H1 (cell line): ENCODE data around the gene TBC1D22A. TPM values are rescaled to one million over a fixed set of nuclear protein-coding genes. Genes with fewer than 3 reads are reported as not detected.

Experiments
- CTCF ChIA-PET: fragments of 300-600 bp; sonication (Branson Sonifier 250); formaldehyde crosslinking; loops from one replicate; lab custom pipeline; 2021; ENCODE audit not compliant: partially characterized antibody; lab: Charles Lee
- POLR2A ChIA-PET: fragments of 300-600 bp; sonication (Branson Sonifier 250); formaldehyde crosslinking; loops from one replicate; lab custom pipeline; 2021; ENCODE audit warnings: inconsistent platforms; ENCODE audit not compliant: partially characterized antibody; lab: Charles Lee
- DNase-seq, 2 experiments: peaks; one replicate each; pipeline versions ENCODE4 v3.0.0 to v3.0.0-alpha.2; 2010 to 2022; ENCODE audit warnings: low spot score in 2 of 2, low read depth in 1 of 2, mixed read lengths in 1 of 2
- FAIRE-seq: peaks from 2 replicates; lab custom pipeline; 2011; peaks lifted over from hg19 to GRCh38; lab: Jason Lieb, UNC
- H2AFZ ChIP-seq: 2 replicates; pipeline ENCODE4 v1.8.1; 2012; ENCODE audit warnings: low read length, inconsistent platforms
- H2AK5ac ChIP-seq: 2 replicates; pipeline ENCODE4 v1.6.1; 2013; ENCODE audit warnings: low read depth, low read length
- H2BK120ac ChIP-seq: replicated peaks from 2 replicates; pipeline ENCODE3; 2013; ENCODE audit warnings: low read depth, low read length, inconsistent platforms
- H2BK12ac ChIP-seq: 2 replicates; pipeline ENCODE4 v1.6.1; 2013; ENCODE audit warnings: low read depth, low read length
- H2BK15ac ChIP-seq: 2 replicates; pipeline ENCODE4 v1.6.1; 2013; ENCODE audit warnings: low read length
- H2BK20ac ChIP-seq: 2 replicates; pipeline ENCODE4 v1.6.1; 2013; ENCODE audit warnings: low read length
- H2BK5ac ChIP-seq: 2 replicates; pipeline ENCODE4 v1.6.1; 2013; ENCODE audit warnings: low read depth, low read length
- H3K14ac ChIP-seq: 2 replicates; pipeline ENCODE4 v1.6.1; 2013; ENCODE audit warnings: inconsistent platforms; ENCODE audit not compliant: insufficient read length
- H3K18ac ChIP-seq: 2 replicates; pipeline ENCODE4 v1.6.1; 2013; ENCODE audit warnings: low read length; ENCODE audit errors: extremely low read depth
- H3K23ac ChIP-seq: 2 replicates; pipeline ENCODE4 v1.6.1; 2013; ENCODE audit warnings: inconsistent platforms; ENCODE audit not compliant: insufficient read length
- H3K23me2 ChIP-seq: 2 replicates; pipeline ENCODE4 v1.6.1; 2013; ENCODE audit warnings: low read depth, low read length
- H3K27ac ChIP-seq: 2 replicates; pipeline ENCODE4 v1.6.1; 2011; ENCODE audit warnings: low read depth, low read length, inconsistent platforms
- H3K27me3 ChIP-seq, 4 experiments: replicated peaks in 1 of 4; 1 replicate in 1 of 4; 2 replicates in 3 of 4; pipeline versions ENCODE4 v1.6.1 to v1.8.1; 2011 to 2013; ENCODE audit warnings: low read length in 3 of 4, mild to moderate bottlenecking in 3 of 4, inconsistent platforms in 2 of 4, mixed read lengths in 2 of 4, moderate library complexity in 1 of 4; ENCODE audit not compliant: control insufficient read depth in 3 of 4, insufficient read depth in 3 of 4; ENCODE audit errors: extremely low read depth in 1 of 4
- H3K36me3 ChIP-seq, 4 experiments: 2 replicates each; pipeline versions ENCODE4 v1.6.1 to v1.8.1; 2011 to 2013; ENCODE audit warnings: mild to moderate bottlenecking in 4 of 4, low read length in 3 of 4, moderate library complexity in 2 of 4, control low read depth in 1 of 4, inconsistent platforms in 1 of 4; ENCODE audit not compliant: insufficient read depth in 4 of 4, control insufficient read depth in 2 of 4
- H3K4ac ChIP-seq: replicated peaks from 2 replicates; pipeline ENCODE3; 2013; ENCODE audit warnings: low read length, low read depth, mixed read lengths, inconsistent platforms; ENCODE audit not compliant: insufficient read length
- H3K4me1 ChIP-seq, 4 experiments: replicated peaks in 1 of 4; 1 replicate in 1 of 4; 2 replicates in 3 of 4; pipeline versions ENCODE4 v1.6.1 to v1.8.1; 2011 to 2013; ENCODE audit warnings: low read length in 3 of 4, inconsistent platforms in 2 of 4, mixed read lengths in 1 of 4; ENCODE audit not compliant: insufficient read depth in 4 of 4, control insufficient read depth in 3 of 4
- H3K4me2 ChIP-seq, 2 experiments: 2 replicates each; pipeline versions ENCODE4 v1.6.1 to v1.8.1; 2011 to 2013; ENCODE audit warnings: low read depth in 2 of 2, low read length in 2 of 2, control low read depth in 1 of 2, inconsistent platforms in 1 of 2, mild to moderate bottlenecking in 1 of 2; ENCODE audit not compliant: insufficient read depth in 1 of 2
- H3K4me3 ChIP-seq, 4 experiments: fragments of 200-600, 300-600 bp in 1 of 4; sonication (generic), shearing (Covaris generic), sonication (Bioruptor Twin) in 1 of 4; 2 replicates each; pipeline versions ENCODE4 v1.5.1 to v1.8.1; 2011 to 2016; ENCODE audit warnings: low read length in 4 of 4, low read depth in 3 of 4, control low read depth in 2 of 4, inconsistent platforms in 2 of 4, mild to moderate bottlenecking in 2 of 4, mixed read lengths in 1 of 4, moderate library complexity in 1 of 4; ENCODE audit not compliant: insufficient read depth in 2 of 4; ENCODE audit errors: extremely low read depth in 1 of 4
- H3K56ac ChIP-seq: replicated peaks from 2 replicates; pipeline ENCODE3; 2013; ENCODE audit warnings: low read depth, mild to moderate bottlenecking, mixed read lengths, low read length, inconsistent platforms; ENCODE audit not compliant: insufficient read length
- H3K79me1 ChIP-seq: 2 replicates; pipeline ENCODE4 v1.6.1; 2013; ENCODE audit warnings: low read depth, low read length, control low read depth
- H3K79me2 ChIP-seq, 2 experiments: 2 replicates each; pipeline versions ENCODE4 v1.6.1 to v1.8.1; 2012 to 2013; ENCODE audit warnings: low read length in 2 of 2, mild to moderate bottlenecking in 2 of 2, inconsistent platforms in 1 of 2; ENCODE audit not compliant: insufficient read depth in 2 of 2, control insufficient read depth in 1 of 2
- H3K9ac ChIP-seq, 4 experiments: replicated peaks in 1 of 4; 1 replicate in 1 of 4; 2 replicates in 3 of 4; pipeline versions ENCODE4 v1.6.1 to v1.8.1; 2011 to 2013; ENCODE audit warnings: low read depth in 3 of 4, low read length in 3 of 4, control low read depth in 2 of 4, mild to moderate bottlenecking in 2 of 4, moderate library complexity in 2 of 4, inconsistent platforms in 1 of 4; ENCODE audit errors: extremely low read depth in 1 of 4
- H3K9me3 ChIP-seq, 2 experiments: 2 replicates each; pipeline versions ENCODE4 v1.6.1 to v1.8.1; 2012 to 2013; ENCODE audit warnings: mild to moderate bottlenecking in 2 of 2, moderate library complexity in 2 of 2, control low read depth in 1 of 2, inconsistent platforms in 1 of 2, low read depth in 1 of 2, low read length in 1 of 2, mixed read lengths in 1 of 2; ENCODE audit not compliant: insufficient read depth in 2 of 2
- H4K20me1 ChIP-seq, 2 experiments: replicated peaks in 1 of 2; 2 replicates each; pipeline versions ENCODE3 to v1.8.1; 2011 to 2013; ENCODE audit warnings: inconsistent platforms in 2 of 2, low read length in 2 of 2, mild to moderate bottlenecking in 1 of 2; ENCODE audit not compliant: insufficient read depth in 2 of 2, control insufficient read depth in 1 of 2
- H4K5ac ChIP-seq: 2 replicates; pipeline ENCODE4 v1.6.1; 2013; ENCODE audit warnings: low read length, low read depth, mixed read lengths, inconsistent platforms; ENCODE audit not compliant: insufficient read length
- H4K8ac ChIP-seq: 2 replicates; pipeline ENCODE4 v1.8.0; 2013; ENCODE audit warnings: mild to moderate bottlenecking, moderate library complexity, low read length, inconsistent platforms; ENCODE audit not compliant: insufficient read depth; ENCODE audit errors: extremely low read depth
- H4K91ac ChIP-seq: replicated peaks from 2 replicates; pipeline ENCODE3; 2013; ENCODE audit warnings: low read length, mixed read lengths, inconsistent platforms; ENCODE audit not compliant: insufficient read length
- CEBPB ChIP-seq: IDR thresholded peaks from 2 replicates; pipeline ENCODE4 v1.6.1; 2012; ENCODE audit warnings: low read depth, low read length
- CHD1 ChIP-seq: IDR thresholded peaks from 2 replicates; pipeline ENCODE4 v1.6.1; 2012; ENCODE audit warnings: low read depth, low read length, improper control_type of control experiment
- EP300 ChIP-seq, 2 experiments: IDR thresholded peaks; 1 replicate in 1 of 2; 2 replicates in 1 of 2; pipeline ENCODE4 v1.6.1; 2011 to 2012; ENCODE audit warnings: low read depth in 2 of 2, low read length in 2 of 2, mild to moderate bottlenecking in 2 of 2, borderline replicate concordance in 1 of 2, inconsistent platforms in 1 of 2, moderate library complexity in 1 of 2
- HDAC2 ChIP-seq, 2 experiments: fragments of 300-600 bp in 1 of 2; sonication (generic) in 1 of 2; IDR thresholded peaks; 2 replicates each; pipeline ENCODE4 v1.6.1; 2011 to 2012; ENCODE audit warnings: low read depth in 2 of 2, low read length in 2 of 2, mild to moderate bottlenecking in 2 of 2, moderate library complexity in 2 of 2, borderline replicate concordance in 1 of 2, inconsistent platforms in 1 of 2
- TAF1 ChIP-seq: IDR thresholded peaks from 2 replicates; pipeline ENCODE4 v1.6.1; 2011; ENCODE audit warnings: mild to moderate bottlenecking, low read depth, low read length
- TBP ChIP-seq: IDR thresholded peaks from 2 replicates; pipeline ENCODE4 v1.6.1; 2011; ENCODE audit warnings: low read depth, low read length, improper control_type of control experiment
- TEAD4 ChIP-seq: IDR thresholded peaks from 2 replicates; pipeline ENCODE4 v1.6.1; 2012; ENCODE audit warnings: low read depth, low read length, inconsistent platforms, mixed read lengths
- WGBS, 2 experiments: shearing (Covaris generic) in 1 of 2; methylation state at CpG; one replicate each; pipeline versions ENCODE4 v1.1.6 to v1.1.7; 2013 to 2015; ENCODE audit warnings: low lambda C conversion rate in 2 of 2, mixed read lengths in 2 of 2, inconsistent platforms in 1 of 2, low coverage in 1 of 2, missing lambda C conversion rate in 1 of 2; ENCODE audit not compliant: insufficient replicate concordance in 2 of 2, insufficient coverage in 1 of 2, insufficient read length in 1 of 2; ENCODE audit errors: extremely low coverage in 1 of 2, missing lambda C conversion rate in 1 of 2; 5-methylcytosine and 5-hydroxymethylcytosine counted together
- polyA plus RNA-seq, 7 experiments: library from polyadenylated mRNA; depleted of rRNA in 3 of 7; stranded (reverse) in 5 of 7; unstranded in 2 of 7; fragments of >200 nt in 5 of 7; fragments of 200-250 nt in 2 of 7; gene quantifications; 1 replicate in 5 of 7; 2 replicates in 1 of 7; 4 replicates in 1 of 7; pipeline versions ENCODE4 v1.2.1 to v1.2.3, GENCODE V29; 2011 to 2013; ENCODE audit warnings: missing spikeins in 2 of 7, mixed read lengths in 2 of 7
- total RNA-seq: library from RNA; stranded (reverse); fragmentation: NEBNext Ultra II Directional; extraction: Animal tissue kit (Norgen Biotek cat#: 25700); gene quantifications from 2 replicates; pipeline ENCODE4 v1.2.1, GENCODE V29; 2021
- TF ChIP-seq, protein P1 (sequence below): IDR thresholded peaks from 2 replicates; pipeline ENCODE4 v1.6.1; 2012; ENCODE audit warnings: inconsistent platforms

The TBC1D22A gene
- total and polyA plus RNA-seq, 2 of the 8 experiments (the other 6 are each of a cell fraction or from before 2014, with no cell fraction given) = 11.9 to 18.4 TPM

DNA sequence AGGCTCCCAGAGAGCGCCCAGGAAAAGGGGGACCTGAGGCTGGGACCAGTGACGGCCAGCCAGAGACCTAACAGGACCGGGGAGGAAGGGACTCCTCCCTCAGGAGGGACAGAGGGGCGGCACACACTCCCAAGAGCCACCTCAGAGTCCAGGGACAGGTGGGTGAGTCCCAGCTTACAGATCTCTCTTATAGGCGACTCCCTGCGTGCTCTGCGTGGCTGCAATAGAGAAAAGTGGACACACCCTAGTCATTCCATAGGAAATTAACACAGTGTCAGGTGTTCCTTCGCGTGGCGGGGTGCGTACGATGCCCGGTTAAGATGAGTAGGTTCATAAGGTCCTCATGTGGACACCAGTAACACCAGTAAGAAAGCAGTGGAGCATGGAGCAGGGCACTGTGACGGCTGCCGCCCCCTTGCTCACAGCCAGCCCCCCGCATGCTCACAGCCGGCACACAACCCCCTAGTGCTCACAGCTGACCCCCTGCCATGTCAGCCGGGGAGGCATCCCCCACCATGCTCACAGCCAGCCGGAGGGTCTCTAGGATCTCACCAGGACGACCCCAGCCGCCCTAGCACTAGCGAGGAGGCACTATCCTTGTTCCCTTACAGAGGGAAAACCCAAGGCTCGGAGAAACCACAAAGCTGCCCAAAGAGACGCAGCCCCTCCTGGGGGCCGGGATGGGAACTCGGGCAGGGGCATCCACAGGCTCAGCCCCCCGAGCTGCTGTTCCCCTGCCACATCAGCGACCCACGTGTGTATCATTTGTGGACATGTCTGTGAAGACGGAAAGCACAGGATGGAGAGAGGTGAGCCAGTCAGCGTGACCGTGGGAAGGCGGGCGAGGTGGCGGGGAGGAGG is 426.8 kb downstream of the TBC1D22A start:
- Histone ChIP-seq H2BK15ac (no peak overlapping the region), H3K4me1 (no peaks in the 10 kb centered on the region), H3K4me2 (no peak overlapping the region), H4K20me1 (no peaks in the 10 kb centered on the region), H2BK20ac (no peak overlapping the region), H2BK12ac (no peak overlapping the region), H4K8ac (no peak overlapping the region; the same call in 1 of the 2 replicates), H3K4me3 (no peak overlapping the region), H3K23ac (no peak overlapping the region), H3K36me3 (no peaks in the 10 kb centered on the region), H2AK5ac (no peak overlapping the region), H3K9me3 (peaks cover 33 to 64% of the 10 kb centered on the region in 2 experiments), H4K91ac (no peak overlapping the region), H2BK5ac (no peak overlapping the region), H2BK120ac (no peak overlapping the region), H3K4ac (no peak overlapping the region), H3K56ac (no peak overlapping the region), H3K27ac (no peak overlapping the region), H4K5ac (no peak overlapping the region), H3K14ac (no peak overlapping the region), H3K23me2 (no peaks in the 10 kb centered on the region), H3K9ac (no peak overlapping the region), H3K79me1 (no peaks in the 10 kb centered on the region), H2AFZ (no peak overlapping the region), H3K79me2 (no peaks in the 10 kb centered on the region), H3K27me3 (no peaks in the 10 kb centered on the region), H3K18ac (no peak overlapping the region)
- TF ChIP-seq EP300 (IDR thresholded peaks at IDR 0.05; ENCODE audit: borderline replicate concordance in 1 of 2, low read depth in 2 of 2, low read length in 2 of 2) = no peak
- TF ChIP-seq, protein P1, sequence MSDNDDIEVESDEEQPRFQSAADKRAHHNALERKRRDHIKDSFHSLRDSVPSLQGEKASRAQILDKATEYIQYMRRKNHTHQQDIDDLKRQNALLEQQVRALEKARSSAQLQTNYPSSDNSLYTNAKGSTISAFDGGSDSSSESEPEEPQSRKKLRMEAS = no peak
- TF ChIP-seq CEBPB = no peak
- no peak for TF ChIP-seq TAF1
- no peak for TF ChIP-seq TEAD4
- TF ChIP-seq CHD1 = no peak
- TF ChIP-seq HDAC2 (IDR thresholded peaks at IDR 0.05; ENCODE audit: borderline replicate concordance in 1 of 2, low read depth in 2 of 2, low read length in 2 of 2) = no peak
- no peak for TF ChIP-seq TBP
- FAIRE-seq = no peak
- POLR2A ChIA-PET = no interaction called here
- CTCF ChIA-PET = no interaction called here
- DNase-seq = no peak
- WGBS, 2 experiments = 90% methylated on average over 35 of the region's 35 CpGs; no CpG with 5 or more reads in 1 of the 2 experiments
